HEK293 (cell line): ENCODE results near the gene SMARCD3.

Experiments
- CTCF ChIA-PET: fragments of 350-600 bp; formaldehyde crosslinking; extraction: SDS; loops from one replicate; lab custom pipeline; 2021; ENCODE audit warnings: antibody characterized with exemption; lab: Yijun Ruan, JAX
- POLR2A ChIA-PET: fragments of 300-600 bp; formaldehyde crosslinking; extraction: SDS; loops from one replicate; lab custom pipeline; 2020; ENCODE audit warnings: antibody characterized with exemption, inconsistent platforms; lab: Yijun Ruan, JAX
- H3K27ac ChIP-seq: fragments of 200-500 bp; sonication (Bioruptor generic); 2 replicates; pipeline ENCODE4 v1.5.1; 2014; ENCODE audit warnings: low read depth, low read length, control low read depth, inconsistent platforms; ENCODE audit errors: extremely low read depth
- H3K36me3 ChIP-seq, 2 experiments: fragments of 200-500 bp in 1 of 2; sonication (Bioruptor generic) in 1 of 2; 1 replicate in 1 of 2; 2 replicates in 1 of 2; pipeline ENCODE4 v1.5.1; 2014 to 2017; ENCODE audit warnings: inconsistent platforms in 2 of 2, low read length in 2 of 2; ENCODE audit not compliant: control insufficient read depth in 2 of 2, insufficient read depth in 1 of 2
- H3K4me1 ChIP-seq: fragments of 200-500 bp; sonication (Bioruptor generic); 2 replicates; pipeline ENCODE4 v1.5.1; 2014; ENCODE audit warnings: mild to moderate bottlenecking, low read length, inconsistent platforms; ENCODE audit not compliant: control insufficient read depth, insufficient read depth
- H3K4me3 ChIP-seq: 2 replicates; pipeline ENCODE4 v1.5.1; 2011; ENCODE audit warnings: low read depth, mild to moderate bottlenecking, control low read depth, low read length, moderate library complexity
- H3K9me3 ChIP-seq: fragments of 200-500 bp; sonication (Bioruptor generic); 2 replicates; pipeline ENCODE4 v1.5.1; 2014; ENCODE audit warnings: low read depth, low read length, inconsistent platforms; ENCODE audit not compliant: control insufficient read depth, insufficient read depth
- BCL11A ChIP-seq: fragments of 450-650 bp; formaldehyde crosslinking; IDR thresholded peaks from 2 replicates; pipeline ENCODE4 v1.5.1; 2016; ENCODE audit warnings: low read depth, missing biosample characterization, missing genetic modification characterization
- EGR2 ChIP-seq: fragments of 450-650 bp; formaldehyde crosslinking; IDR thresholded peaks from 2 replicates; pipeline ENCODE4 v1.5.1; 2016; ENCODE audit warnings: low read depth, missing biosample characterization, missing genetic modification characterization
- HIC1 ChIP-seq: fragments of 450-650 bp; formaldehyde crosslinking; IDR thresholded peaks from 2 replicates; pipeline ENCODE4 v1.5.1; 2016; ENCODE audit warnings: missing biosample characterization, missing genetic modification characterization
- HOXD13 ChIP-seq: sonication (generic); formaldehyde crosslinking; IDR thresholded peaks from 2 replicates; pipeline ENCODE4 v1.8.0; 2022; ENCODE audit warnings: missing genetic modification reagents, borderline replicate concordance
- KLF10 ChIP-seq: fragments of 450-650 bp; IDR thresholded peaks from 2 replicates; pipeline ENCODE4 v1.5.1; 2018; ENCODE audit warnings: missing biosample characterization, mild to moderate bottlenecking, missing genetic modification characterization
- KLF8 ChIP-seq: fragments of 450-650 bp; formaldehyde crosslinking; IDR thresholded peaks from 2 replicates; pipeline ENCODE4 v1.5.1; 2016; ENCODE audit warnings: missing biosample characterization, missing genetic modification characterization
- SALL2 ChIP-seq: fragments of 450-650 bp; formaldehyde crosslinking; IDR thresholded peaks from 2 replicates; pipeline ENCODE4 v1.5.0; 2017; ENCODE audit warnings: missing biosample characterization, mild to moderate bottlenecking, missing genetic modification characterization, borderline replicate concordance
- TSHZ1 ChIP-seq: fragments of 450-650 bp; formaldehyde crosslinking; IDR thresholded peaks from 2 replicates; pipeline ENCODE4 v1.5.1; 2016; ENCODE audit warnings: missing biosample characterization, missing genetic modification characterization, borderline replicate concordance
- ZBTB48 ChIP-seq: fragments of 450-650 bp; formaldehyde crosslinking; IDR thresholded peaks from 2 replicates; pipeline ENCODE4 v1.5.1; 2016; ENCODE audit warnings: missing biosample characterization, missing genetic modification characterization
- ZBTB8A ChIP-seq: fragments of 450-650 bp; formaldehyde crosslinking; IDR thresholded peaks from 2 replicates; pipeline ENCODE4 v1.5.1; 2016; ENCODE audit warnings: missing biosample characterization, missing genetic modification characterization
- ZFHX2 ChIP-seq: fragments of 450-650 bp; formaldehyde crosslinking; conservative IDR thresholded peaks from 2 replicates; pipeline ENCODE4 v1.5.1; 2016; ENCODE audit warnings: missing biosample characterization, missing genetic modification characterization
- ZNF138 ChIP-seq: fragments of 450-650 bp; formaldehyde crosslinking; IDR thresholded peaks from 2 replicates; pipeline ENCODE4 v1.5.1; 2016; ENCODE audit warnings: missing biosample characterization, missing genetic modification characterization, borderline replicate concordance
- ZNF155 ChIP-seq: fragments of 450-650 bp; formaldehyde crosslinking; IDR thresholded peaks from 2 replicates; pipeline ENCODE4 v1.5.1; 2016; ENCODE audit warnings: missing biosample characterization, missing genetic modification characterization
- ZNF157 ChIP-seq: fragments of 450-650 bp; formaldehyde crosslinking; IDR thresholded peaks from 2 replicates; pipeline ENCODE4 v1.5.1; 2016; ENCODE audit warnings: missing biosample characterization, missing genetic modification characterization
- ZNF175 ChIP-seq: fragments of 450-650 bp; formaldehyde crosslinking; IDR thresholded peaks from 2 replicates; pipeline ENCODE4 v1.5.1; 2016; ENCODE audit warnings: missing biosample characterization, missing genetic modification characterization
- ZNF19 ChIP-seq: fragments of 450-650 bp; formaldehyde crosslinking; IDR thresholded peaks from 2 replicates; pipeline ENCODE4; 2016; ENCODE audit warnings: missing biosample characterization, missing genetic modification characterization, low read depth
- ZNF2 ChIP-seq: fragments of 450-650 bp; formaldehyde crosslinking; IDR thresholded peaks from 2 replicates; pipeline ENCODE4 v1.5.1; 2016; ENCODE audit warnings: missing biosample characterization, missing genetic modification characterization
- ZNF214 ChIP-seq: fragments of 450-650 bp; formaldehyde crosslinking; IDR thresholded peaks from 2 replicates; pipeline ENCODE4 v1.5.1; 2017; ENCODE audit warnings: missing biosample characterization, mild to moderate bottlenecking, missing genetic modification characterization, borderline replicate concordance
- ZNF239 ChIP-seq: fragments of 450-650 bp; formaldehyde crosslinking; IDR thresholded peaks from 2 replicates; pipeline ENCODE4 v1.5.1; 2016; ENCODE audit warnings: missing biosample characterization, missing genetic modification characterization
- ZNF280C ChIP-seq: fragments of 450-650 bp; formaldehyde crosslinking; IDR thresholded peaks from 2 replicates; pipeline ENCODE4 v1.5.1; 2016; ENCODE audit warnings: missing biosample characterization, missing genetic modification characterization
- ZNF350 ChIP-seq: fragments of 450-650 bp; formaldehyde crosslinking; IDR thresholded peaks from 2 replicates; pipeline ENCODE4 v1.5.0; 2017; ENCODE audit warnings: missing biosample characterization, mild to moderate bottlenecking, missing genetic modification characterization
- ZNF366 ChIP-seq: fragments of 450-650 bp; formaldehyde crosslinking; conservative IDR thresholded peaks from 2 replicates; pipeline ENCODE4 v1.5.1; 2016; ENCODE audit warnings: missing biosample characterization, missing genetic modification characterization
- ZNF473 ChIP-seq: fragments of 450-650 bp; formaldehyde crosslinking; IDR thresholded peaks from 2 replicates; pipeline ENCODE4 v1.5.1; 2017; ENCODE audit warnings: missing biosample characterization, missing genetic modification characterization
- ZNF514 ChIP-seq: fragments of 450-650 bp; formaldehyde crosslinking; IDR thresholded peaks from 2 replicates; pipeline ENCODE4 v1.5.1; 2016; ENCODE audit warnings: missing biosample characterization, missing genetic modification characterization
- ZNF548 ChIP-seq: fragments of 450-650 bp; formaldehyde crosslinking; IDR thresholded peaks from 2 replicates; pipeline ENCODE4 v1.5.1; 2016; ENCODE audit warnings: missing biosample characterization, missing genetic modification characterization
- ZNF600 ChIP-seq: fragments of 450-650 bp; formaldehyde crosslinking; IDR thresholded peaks from 2 replicates; pipeline ENCODE4 v1.5.1; 2016; ENCODE audit warnings: missing biosample characterization, missing genetic modification characterization
- ZNF621 ChIP-seq: fragments of 450-650 bp; formaldehyde crosslinking; IDR thresholded peaks from 2 replicates; pipeline ENCODE4 v1.5.1; 2017; ENCODE audit warnings: missing biosample characterization, missing genetic modification characterization
- ZNF792 ChIP-seq: fragments of 450-650 bp; formaldehyde crosslinking; IDR thresholded peaks from 2 replicates; pipeline ENCODE4 v1.5.1; 2016; ENCODE audit warnings: missing biosample characterization, missing genetic modification characterization
- ZSCAN30 ChIP-seq: fragments of 450-650 bp; IDR thresholded peaks from 2 replicates; pipeline ENCODE4 v1.5.1; 2018; ENCODE audit warnings: missing biosample characterization, mild to moderate bottlenecking, missing genetic modification characterization, moderate library complexity

The SMARCD3 gene

GRCh38 chr7:151260883-151261282, 12.4 kb upstream of the SMARCD3 start:
- no peaks in the 10 kb centered on the region for H3K36me3 ChIP-seq
- ChIA-PET CTCF (no interaction called here), POLR2A (no interaction called here)
- H3K4me3 ChIP-seq = no peak overlapping the region
- no peak overlapping the region for H3K27ac ChIP-seq
- TF ChIP-seq ZNF792 (tag by site-specific recombination) = no peak
- TF ChIP-seq ZFHX2 (tag by site-specific recombination) = no peak
- no peak for TF ChIP-seq ZNF214
- TF ChIP-seq ZBTB8A (tag by site-specific recombination) = no peak
- no peak for TF ChIP-seq ZNF350 (tag by site-specific recombination)
- no peak for TF ChIP-seq ZNF621 (tag by site-specific recombination)
- no peak for TF ChIP-seq ZNF473
- no peak for TF ChIP-seq EGR2 (tag by site-specific recombination)
- TF ChIP-seq ZNF366 (tag by site-specific recombination) = no peak
- no peak for TF ChIP-seq ZNF155 (tag by site-specific recombination)
- TF ChIP-seq ZNF239 (tag by site-specific recombination) = no peak
- TF ChIP-seq, all 188 proteins: peak for 0
- Histone ChIP-seq H3K9me3 (no peaks in the 10 kb centered on the region), H3K4me1 (no peaks in the 10 kb centered on the region)

GRCh38 chr7:151260471-151260870, 12.0 kb upstream of the SMARCD3 start:
- POLR2A ChIA-PET = no interaction called here
- H3K27ac ChIP-seq = no peak overlapping the region
- TF ChIP-seq ZNF514 (tag by site-specific recombination) (no peak), SALL2 (tag by site-specific recombination) (no peak), HOXD13 (CRISPR knock-in tag) (no peak), ZNF280C (tag by site-specific recombination) (no peak), ZNF19 (no peak), ZSCAN30 (tag by site-specific recombination) (no peak), ZBTB48 (no peak), KLF8 (tag by site-specific recombination) (no peak), KLF10 (tag by site-specific recombination) (no peak), ZNF548 (tag by site-specific recombination) (no peak), TSHZ1 (tag by site-specific recombination) (no peak), ZNF138 (no peak), ZNF600 (no peak), ZNF175 (no peak), HIC1 (tag by site-specific recombination) (no peak), ZFHX2 (tag by site-specific recombination) (no peak), ZNF157 (tag by site-specific recombination) (no peak), ZNF621 (tag by site-specific recombination) (no peak), BCL11A (tag by site-specific recombination) (no peak), ZNF2 (no peak)
- TF ChIP-seq, all 188 proteins: peak for 0
- Histone ChIP-seq H3K4me3 (no peak overlapping the region), H3K36me3 (no peaks in the 10 kb centered on the region), H3K9me3 (no peaks in the 10 kb centered on the region), H3K4me1 (no peaks in the 10 kb centered on the region)
- CTCF ChIA-PET = interaction anchor here (1.1 kb wide), 1 partner anchor 16 kb away, joined by 3 read pairs; no protein-coding TSS in a partner anchor
